A673 (cell line): Measurements from ENCODE around the gene GPR34.

Experiments
- CTCF ChIP-seq: fragments of 300-800, 200-600 bp; sonication (generic); conservative IDR thresholded peaks from 2 replicates; pipeline ENCODE4 v1.5.1; 2017; ENCODE audit warnings: low read depth, mild to moderate bottlenecking, antibody characterized with exemption, low read length, moderate library complexity, mixed read lengths
- EZH2 ChIP-seq: fragments of 200-600 bp; sonication (generic); IDR thresholded peaks from 2 replicates; pipeline ENCODE4 v1.6.1; 2017; ENCODE audit warnings: borderline replicate concordance, low read depth, mild to moderate bottlenecking, mixed read lengths, antibody characterized with exemption, low read length; ENCODE audit not compliant: poor library complexity, severe bottlenecking

GRCh38 chrX:41688835-41689234 lies at the start of gene GPR34:
- TF ChIP-seq CTCF (no peak), EZH2 (no peak)
